HAP-1 (cell line): ENCODE results near the gene HIF1AN.
A peak's percentile ranks its signal among the peaks of the same experiment; 100 is the strongest.

Source experiments
- DNase-seq, 2 experiments: peaks; one replicate each; pipeline ENCODE4 v3.0.0-alpha.2; 2016 to 2020; ENCODE audit warnings: low spot score in 2 of 2
- H3K27me3 ChIP-seq: fragments of 250-450 bp; sonication (Bioruptor Pico); 2 replicates; pipeline ENCODE4 v1.5.1; 2020; ENCODE audit warnings: low read depth, mild to moderate bottlenecking, moderate library complexity
- H3K36me3 ChIP-seq: fragments of 250-450 bp; sonication (Bioruptor Pico); replicated peaks from 2 replicates; pipeline ENCODE4 v1.5.1; 2020; ENCODE audit warnings: mild to moderate bottlenecking
- H3K4me1 ChIP-seq: fragments of 250-450 bp; sonication (Bioruptor Pico); 2 replicates; pipeline ENCODE4 v1.5.1; 2020; ENCODE audit warnings: mild to moderate bottlenecking
- H3K4me3 ChIP-seq: fragments of 250-450 bp; sonication (Bioruptor Pico); 2 replicates; pipeline ENCODE4 v1.5.1; 2020; ENCODE audit warnings: mild to moderate bottlenecking, moderate library complexity
- H3K9me3 ChIP-seq: fragments of 250-450 bp; sonication (Bioruptor Pico); 2 replicates; pipeline ENCODE4 v1.5.1; 2020; ENCODE audit warnings: mild to moderate bottlenecking, moderate library complexity
- in situ Hi-C: fragments of 300-500 bp; cut with MboI; formaldehyde crosslinking; loops from 3 replicates; pipeline ENCODE4 v1.14.3; 2020; ENCODE audit warnings: low sequenced_read_pairs, inconsistent platforms, mixed read lengths

HIF1AN gene

GRCh38 chr10:100535715-100536353 is at the start of gene HIF1AN:
TSS of gene HIF1AN (plus strand) at chr10:100535943. CDS start at chr10:100535959, 16 bp downstream.
- DNase-seq = peak; percentile 85 to 92
- in situ Hi-C loops = no loop called here
- H3K9me3 ChIP-seq = no peaks in the 10 kb centered on the region
- H3K36me3 ChIP-seq = peaks cover 26% of the 10 kb centered on the region
- H3K27me3 ChIP-seq = no peaks in the 10 kb centered on the region
- H3K4me1 ChIP-seq = peaks cover 17% of the 10 kb centered on the region
- peak within 1 kb of the TSS; percentile 88 for H3K4me3 ChIP-seq

DNA sequence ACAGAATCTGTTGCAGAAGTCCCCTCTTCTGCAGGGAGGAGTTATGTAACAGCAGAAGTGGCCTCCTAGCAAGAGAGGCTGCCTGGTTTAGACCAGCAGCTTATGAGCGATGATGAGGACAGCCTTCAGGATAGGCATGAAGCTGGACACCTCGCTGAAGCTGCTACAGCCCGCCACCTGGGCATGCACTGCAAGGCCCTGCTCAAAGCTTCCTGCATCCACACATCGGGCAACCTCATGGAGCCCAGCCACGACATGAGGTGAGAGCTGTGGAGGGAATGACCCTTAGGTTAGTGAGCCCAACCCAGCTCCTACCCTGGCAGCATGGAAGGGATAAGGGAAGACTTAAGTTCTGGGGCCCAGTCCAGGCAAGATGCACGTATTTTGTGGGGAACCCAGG is 48.2 kb upstream of the HIF1AN start:
- no peak for DNase-seq
- Histone ChIP-seq H3K36me3 (peaks cover 25% of the 10 kb centered on the region), H3K4me3 (no peak overlapping the region), H3K27me3 (no peaks in the 10 kb centered on the region), H3K9me3 (no peaks in the 10 kb centered on the region), H3K4me1 (peaks cover 23% of the 10 kb centered on the region)
- in situ Hi-C loops = no loop called here

GRCh38 chr10:100489396-100489795 is 46.3 kb upstream of the HIF1AN start:
- in situ Hi-C loops = no loop called here
- peaks cover 23% of the 10 kb centered on the region for H3K4me1 ChIP-seq
- H3K4me3 ChIP-seq = no peak overlapping the region
- H3K27me3 ChIP-seq = no peaks in the 10 kb centered on the region
- no peak for DNase-seq
- no peaks in the 10 kb centered on the region for H3K9me3 ChIP-seq
- H3K36me3 ChIP-seq = peaks cover 26% of the 10 kb centered on the region

GRCh38 chr10:100490531-100490930 is 45.2 kb upstream of the HIF1AN start:
- no peaks in the 10 kb centered on the region for H3K9me3 ChIP-seq
- in situ Hi-C loops = no loop called here
- no peak for DNase-seq
- H3K4me3 ChIP-seq = no peak overlapping the region
- H3K36me3 ChIP-seq = peaks cover 32% of the 10 kb centered on the region
- H3K27me3 ChIP-seq = no peaks in the 10 kb centered on the region
- H3K4me1 ChIP-seq = peaks cover 14% of the 10 kb centered on the region

DNA sequence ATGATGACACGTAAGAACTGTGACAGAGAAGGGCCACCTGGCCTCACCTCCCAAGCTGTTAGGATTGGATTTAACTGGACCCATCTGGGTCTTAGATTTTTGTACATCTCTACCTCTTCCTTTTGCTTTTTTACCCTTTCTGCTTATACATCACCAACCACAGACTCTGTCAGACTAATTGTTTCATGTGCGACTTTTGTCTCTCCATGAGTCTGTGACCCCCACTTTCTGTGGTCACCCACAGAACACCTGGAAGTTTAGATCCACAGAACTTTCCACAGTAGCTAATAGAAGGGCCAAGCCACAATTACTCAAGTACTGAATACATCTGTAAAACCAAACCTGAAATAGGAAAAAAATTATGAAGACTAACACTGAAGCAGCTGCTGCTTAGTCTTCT is 39.2 kb upstream of the HIF1AN start:
- in situ Hi-C loops = no loop called here
- no peaks in the 10 kb centered on the region for H3K9me3 ChIP-seq
- H3K36me3 ChIP-seq = peaks cover 33% of the 10 kb centered on the region
- H3K4me3 ChIP-seq = no peak overlapping the region
- no peak for DNase-seq
- H3K27me3 ChIP-seq = no peaks in the 10 kb centered on the region
- H3K4me1 ChIP-seq = no peaks in the 10 kb centered on the region

- no peak for DNase-seq
- H3K4me1 ChIP-seq = no peaks in the 10 kb centered on the region
- H3K9me3 ChIP-seq = no peaks in the 10 kb centered on the region
- H3K27me3 ChIP-seq = no peaks in the 10 kb centered on the region
- H3K36me3 ChIP-seq = peaks cover 36% of the 10 kb centered on the region
- in situ Hi-C loops = no loop called here
- H3K4me3 ChIP-seq = no peak overlapping the region
Observed at GRCh38 chr10:100498059-100498458, 37.7 kb upstream of the HIF1AN start.

DNA sequence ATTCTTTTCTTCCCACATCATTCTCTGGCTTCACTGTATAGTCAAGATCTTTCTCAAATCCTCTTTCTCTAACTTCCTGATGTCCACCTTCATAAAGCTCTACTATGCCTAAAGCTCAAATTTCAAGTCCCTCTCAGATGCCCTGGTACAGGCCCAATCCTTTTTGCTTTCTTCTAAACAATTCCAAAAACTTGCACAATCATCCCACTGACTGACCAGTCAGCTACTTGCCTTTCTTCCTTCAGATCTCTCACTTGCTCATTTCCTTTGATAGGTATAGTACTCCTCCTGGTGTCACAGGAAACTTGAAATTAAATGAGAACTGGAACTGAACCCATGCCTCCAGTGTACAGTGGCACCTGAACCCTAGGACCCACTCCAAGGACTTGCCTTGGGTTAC is 34.3 kb upstream of the HIF1AN start:
- Histone ChIP-seq H3K36me3 (peaks cover 35% of the 10 kb centered on the region), H3K9me3 (no peaks in the 10 kb centered on the region), H3K27me3 (no peaks in the 10 kb centered on the region), H3K4me1 (peaks cover 8% of the 10 kb centered on the region), H3K4me3 (no peak overlapping the region)
- no peak for DNase-seq
- in situ Hi-C loops = loop anchor here (10.0 kb wide), 1 partner anchor 157 kb away; the partner anchor contains the start of gene SCD

GRCh38 chr10:100502926-100503494 is 32.7 kb upstream of the HIF1AN start:
- H3K9me3 ChIP-seq = no peaks in the 10 kb centered on the region
- peaks cover 8% of the 10 kb centered on the region for H3K4me1 ChIP-seq
- H3K4me3 ChIP-seq = no peak overlapping the region
- peaks cover 37% of the 10 kb centered on the region for H3K36me3 ChIP-seq
- no peaks in the 10 kb centered on the region for H3K27me3 ChIP-seq
- in situ Hi-C loops = loop anchor here (10.0 kb wide), 1 partner anchor 158 kb away; the partner anchor contains the start of gene SCD
- DNase-seq = no peak

GRCh38 chr10:100504096-100504495 is 31.6 kb upstream of the HIF1AN start:
- in situ Hi-C loops = loop anchor here (10.0 kb wide), 1 partner anchor 159 kb away; the partner anchor contains the start of gene SCD
- Histone ChIP-seq H3K4me1 (peaks cover 8% of the 10 kb centered on the region), H3K36me3 (peaks cover 34% of the 10 kb centered on the region), H3K9me3 (no peaks in the 10 kb centered on the region), H3K4me3 (no peak overlapping the region), H3K27me3 (no peaks in the 10 kb centered on the region)
- peak; percentile 41 to 56 for DNase-seq

DNA sequence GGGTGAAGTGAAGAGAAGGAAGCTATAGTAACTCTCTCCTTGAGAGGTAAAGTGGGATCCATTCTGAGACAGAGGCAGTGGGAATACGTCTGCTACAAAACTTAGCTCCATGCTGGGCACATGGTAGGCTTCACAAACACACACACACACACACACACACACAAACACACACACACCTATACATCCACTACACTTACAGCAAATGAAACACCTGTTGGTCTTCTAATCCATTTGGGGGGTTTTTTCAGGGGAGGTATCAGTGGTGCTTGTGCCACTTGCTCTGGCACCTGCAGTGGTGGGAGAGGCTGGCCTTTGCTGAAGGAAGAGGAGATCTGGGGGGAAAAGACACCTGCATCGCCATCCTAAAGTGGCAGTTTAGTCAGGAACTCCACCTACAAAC is 30.6 kb upstream of the HIF1AN start:
- Histone ChIP-seq H3K9me3 (no peaks in the 10 kb centered on the region), H3K27me3 (no peaks in the 10 kb centered on the region), H3K4me1 (peaks cover 8% of the 10 kb centered on the region), H3K4me3 (no peak overlapping the region), H3K36me3 (peaks cover 28% of the 10 kb centered on the region)
- no peak for DNase-seq
- in situ Hi-C loops = loop anchor here (5.0 to 10.0 kb wide), 2 partner anchors 73 to 160 kb away; partner anchors contain the start of gene SCD

GRCh38 chr10:100506596-100507356 is 29.0 kb upstream of the HIF1AN start:
- Histone ChIP-seq H3K4me1 (peaks cover 8% of the 10 kb centered on the region), H3K9me3 (no peaks in the 10 kb centered on the region), H3K27me3 (no peaks in the 10 kb centered on the region), H3K4me3 (no peak overlapping the region), H3K36me3 (peaks cover 17% of the 10 kb centered on the region)
- DNase-seq = no peak
- in situ Hi-C loops = loop anchor here (5.0 to 10.0 kb wide), 2 partner anchors 74 to 162 kb away; partner anchors contain the start of gene SCD

DNA sequence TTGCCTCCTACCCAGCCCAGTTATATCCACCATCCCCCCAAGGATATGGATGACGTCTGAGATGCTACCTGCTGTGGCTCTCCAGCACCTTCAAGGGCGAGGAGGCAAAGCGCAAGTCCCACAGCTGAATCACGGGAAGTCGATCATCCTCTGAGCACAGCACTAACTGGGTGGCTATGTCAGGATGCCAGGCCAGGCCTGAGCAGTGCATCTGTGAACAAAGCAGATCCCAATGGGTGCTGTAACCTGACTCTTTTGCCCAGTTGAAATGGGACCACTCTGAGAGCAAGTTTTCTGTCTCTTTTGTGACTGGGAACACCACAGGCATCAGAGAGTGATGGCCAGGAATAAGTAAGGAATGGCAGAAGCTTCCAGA is 28.4 kb upstream of the HIF1AN start:
- Histone ChIP-seq H3K4me3 (no peak overlapping the region), H3K36me3 (peaks cover 15% of the 10 kb centered on the region), H3K9me3 (no peaks in the 10 kb centered on the region), H3K4me1 (peaks cover 8% of the 10 kb centered on the region), H3K27me3 (no peaks in the 10 kb centered on the region)
- DNase-seq = no peak
- in situ Hi-C loops = loop anchor here (5.0 to 10.0 kb wide), 2 partner anchors 75 to 163 kb away; partner anchors contain the start of gene SCD

GRCh38 chr10:100508266-100508665 is 27.5 kb upstream of the HIF1AN start:
- H3K4me1 ChIP-seq = peaks cover 8% of the 10 kb centered on the region
- in situ Hi-C loops = loop anchor here (5.0 to 10.0 kb wide), 2 partner anchors 76 to 163 kb away; partner anchors contain the start of gene SCD
- H3K36me3 ChIP-seq = peaks cover 15% of the 10 kb centered on the region
- no peak for DNase-seq
- H3K9me3 ChIP-seq = no peaks in the 10 kb centered on the region
- H3K4me3 ChIP-seq = no peak overlapping the region
- no peaks in the 10 kb centered on the region for H3K27me3 ChIP-seq
